Endodermal cell (in vitro differentiated cells): ENCODE measurements around the gene ESYT3. TPM values are rescaled to one million over a fixed set of nuclear protein-coding genes. Genes with fewer than 3 reads are reported as not detected.

Experiments
- DNase-seq: peaks from one replicate; pipeline ENCODE4 v3.0.0-alpha.2; 2017
- H3K27ac ChIP-seq: 2 replicates; pipeline ENCODE4 v1.5.1; 2013; ENCODE audit warnings: mild to moderate bottlenecking, low read depth, low read length, moderate library complexity
- H3K27me3 ChIP-seq: 2 replicates; pipeline ENCODE4 v1.6.1; 2013; ENCODE audit warnings: mild to moderate bottlenecking, low read length, moderate library complexity; ENCODE audit not compliant: insufficient read depth, control insufficient read depth, poor library complexity, severe bottlenecking
- H3K36me3 ChIP-seq: 2 replicates; pipeline ENCODE4 v1.7.0; 2013; ENCODE audit warnings: mild to moderate bottlenecking, low read length, moderate library complexity; ENCODE audit not compliant: control insufficient read depth, insufficient read depth
- H3K4me1 ChIP-seq: one replicate; pipeline ENCODE4 v1.7.0; 2013; ENCODE audit warnings: low read length; ENCODE audit not compliant: control insufficient read depth, insufficient read depth
- H3K4me3 ChIP-seq: 2 replicates; pipeline ENCODE4 v1.5.1; 2013; ENCODE audit warnings: mild to moderate bottlenecking, low read length, moderate library complexity
- H3K9ac ChIP-seq: 2 replicates; pipeline ENCODE4 v1.6.1; 2013; ENCODE audit warnings: mild to moderate bottlenecking, low read length, moderate library complexity; ENCODE audit not compliant: poor library complexity, severe bottlenecking; ENCODE audit errors: extremely low read depth
- H3K9me3 ChIP-seq: 2 replicates; pipeline ENCODE4 v1.6.1; 2013; ENCODE audit warnings: mild to moderate bottlenecking, low read length, moderate library complexity; ENCODE audit not compliant: control insufficient read depth
- H3K27ac Mint-ChIP-seq: 2 replicates; pipeline ENCODE4 v1.8.0; 2020; ENCODE audit warnings: mixed read lengths
- H3K27me3 Mint-ChIP-seq: 2 replicates; pipeline ENCODE4 v1.8.0; 2021; ENCODE audit warnings: mild to moderate bottlenecking, mixed read lengths; ENCODE audit not compliant: insufficient read depth
- H3K36me3 Mint-ChIP-seq: 2 replicates; pipeline ENCODE4 v1.8.0; 2020; ENCODE audit warnings: low read depth, mixed read lengths
- H3K4me1 Mint-ChIP-seq: 2 replicates; pipeline ENCODE4 v1.8.0; 2020; ENCODE audit warnings: mixed read lengths
- H3K4me3 Mint-ChIP-seq: 2 replicates; pipeline ENCODE4 v1.8.0; 2020; ENCODE audit warnings: mild to moderate bottlenecking, moderate library complexity, mixed read lengths
- H3K9me3 Mint-ChIP-seq: 2 replicates; pipeline ENCODE4 v1.8.0; 2020; ENCODE audit warnings: mild to moderate bottlenecking, mixed read lengths
- WGBS, 2 experiments: methylation state at CpG; one replicate each; pipeline versions ENCODE4 v1.1.5 to v1.1.7; 2013; ENCODE audit warnings: missing lambda C conversion rate in 2 of 2, mixed read lengths in 1 of 2; ENCODE audit not compliant: insufficient coverage in 1 of 2, insufficient read length in 1 of 2; 5-methylcytosine and 5-hydroxymethylcytosine counted together
- total RNA-seq, 2 donors: library from RNA; stranded (reverse); fragmentation: NEBNext Ultra II Directional in 1 of 2; extraction: Animal tissue kit (Norgen Biotek cat#: 25700) in 1 of 2; gene quantifications; 2 replicates in 1 of 2; 3 replicates in 1 of 2; pipeline ENCODE4 v1.2.1, GENCODE V29; 2021
- TF ChIP-seq, protein P1 (sequence below): fragments of 200-600 bp; sonication (generic); conservative IDR thresholded peaks from 2 replicates; pipeline ENCODE4 v1.5.0; 2021; ENCODE audit warnings: antibody characterized with exemption, mild to moderate bottlenecking

The ESYT3 gene
- total RNA-seq, 2 donors from 2014 or later, result 7.7 to 10.2 TPM

DNA sequence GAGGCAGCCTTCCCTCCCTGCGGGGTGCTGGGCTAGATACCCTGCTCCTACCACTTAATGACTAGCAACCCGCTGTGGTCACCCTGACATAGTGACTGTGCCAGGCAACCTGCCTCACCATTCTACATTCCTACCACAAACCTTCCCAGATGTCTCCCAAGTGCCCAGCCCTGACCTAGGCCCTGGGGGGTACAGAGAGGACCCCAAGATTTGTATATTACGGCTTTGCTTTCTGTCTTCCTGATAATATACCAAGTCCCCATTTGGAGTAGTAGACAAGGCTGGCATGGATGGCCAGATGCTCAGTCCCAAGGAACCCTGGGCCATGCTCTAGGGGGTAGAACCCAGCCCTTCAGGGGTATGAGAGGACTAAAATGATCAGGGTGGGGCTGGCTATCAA lies 31.0 kb downstream of the ESYT3 start:
- Histone ChIP-seq H3K9me3 (no peaks in the 10 kb centered on the region), H3K4me3 (no peak overlapping the region), H3K27me3 (no peaks in the 10 kb centered on the region), H3K36me3 (no peaks in the 10 kb centered on the region), H3K4me1 (no peaks in the 10 kb centered on the region), H3K27ac (no peak overlapping the region), H3K9ac (no peak overlapping the region)
- Mint-ChIP-seq H3K36me3 (peaks cover 5% of the 10 kb centered on the region), H3K27ac (no peak overlapping the region), H3K9me3 (no peaks in the 10 kb centered on the region), H3K27me3 (no peaks in the 10 kb centered on the region), H3K4me3 (no peak overlapping the region), H3K4me1 (no peaks in the 10 kb centered on the region)
- WGBS, 2 experiments, result 88 to 100% methylated on average over 2 to 3 of the region's 3 CpGs
- DNase-seq, result no peak
- TF ChIP-seq, protein P1, sequence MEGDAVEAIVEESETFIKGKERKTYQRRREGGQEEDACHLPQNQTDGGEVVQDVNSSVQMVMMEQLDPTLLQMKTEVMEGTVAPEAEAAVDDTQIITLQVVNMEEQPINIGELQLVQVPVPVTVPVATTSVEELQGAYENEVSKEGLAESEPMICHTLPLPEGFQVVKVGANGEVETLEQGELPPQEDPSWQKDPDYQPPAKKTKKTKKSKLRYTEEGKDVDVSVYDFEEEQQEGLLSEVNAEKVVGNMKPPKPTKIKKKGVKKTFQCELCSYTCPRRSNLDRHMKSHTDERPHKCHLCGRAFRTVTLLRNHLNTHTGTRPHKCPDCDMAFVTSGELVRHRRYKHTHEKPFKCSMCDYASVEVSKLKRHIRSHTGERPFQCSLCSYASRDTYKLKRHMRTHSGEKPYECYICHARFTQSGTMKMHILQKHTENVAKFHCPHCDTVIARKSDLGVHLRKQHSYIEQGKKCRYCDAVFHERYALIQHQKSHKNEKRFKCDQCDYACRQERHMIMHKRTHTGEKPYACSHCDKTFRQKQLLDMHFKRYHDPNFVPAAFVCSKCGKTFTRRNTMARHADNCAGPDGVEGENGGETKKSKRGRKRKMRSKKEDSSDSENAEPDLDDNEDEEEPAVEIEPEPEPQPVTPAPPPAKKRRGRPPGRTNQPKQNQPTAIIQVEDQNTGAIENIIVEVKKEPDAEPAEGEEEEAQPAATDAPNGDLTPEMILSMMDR, result no peak

DNA sequence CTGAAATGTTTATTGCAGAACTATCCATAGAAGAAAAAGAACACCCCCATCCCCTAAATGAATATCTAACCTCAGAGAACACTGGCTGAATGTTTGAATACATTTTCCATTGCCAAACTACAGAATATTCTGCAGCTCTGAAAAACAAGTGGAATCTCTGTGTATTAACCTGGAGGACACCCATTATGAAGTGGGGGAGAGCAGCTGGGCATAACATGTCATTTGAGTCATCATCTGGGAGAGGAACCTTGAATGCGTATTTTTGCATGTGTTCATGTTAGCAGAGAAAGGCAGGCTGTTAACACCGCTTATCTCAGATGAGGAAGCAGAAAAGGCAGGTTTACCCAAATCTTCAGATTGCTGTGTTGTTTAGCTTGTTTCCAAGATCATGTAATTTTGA lies 31.5 kb downstream of the ESYT3 start:
- Mint-ChIP-seq H3K36me3 (peaks cover 5% of the 10 kb centered on the region), H3K27me3 (no peaks in the 10 kb centered on the region), H3K4me3 (no peak overlapping the region), H3K4me1 (no peaks in the 10 kb centered on the region), H3K9me3 (no peaks in the 10 kb centered on the region), H3K27ac (no peak overlapping the region)
- TF ChIP-seq, protein P1, result no peak
- Histone ChIP-seq H3K4me1 (no peaks in the 10 kb centered on the region), H3K4me3 (no peak overlapping the region), H3K36me3 (no peaks in the 10 kb centered on the region), H3K27me3 (no peaks in the 10 kb centered on the region), H3K9ac (no peak overlapping the region), H3K9me3 (no peaks in the 10 kb centered on the region), H3K27ac (no peak overlapping the region)
- no peak for DNase-seq
- 85 to 96% methylated on average over 2 of the region's 2 CpGs for WGBS, 2 experiments

DNA sequence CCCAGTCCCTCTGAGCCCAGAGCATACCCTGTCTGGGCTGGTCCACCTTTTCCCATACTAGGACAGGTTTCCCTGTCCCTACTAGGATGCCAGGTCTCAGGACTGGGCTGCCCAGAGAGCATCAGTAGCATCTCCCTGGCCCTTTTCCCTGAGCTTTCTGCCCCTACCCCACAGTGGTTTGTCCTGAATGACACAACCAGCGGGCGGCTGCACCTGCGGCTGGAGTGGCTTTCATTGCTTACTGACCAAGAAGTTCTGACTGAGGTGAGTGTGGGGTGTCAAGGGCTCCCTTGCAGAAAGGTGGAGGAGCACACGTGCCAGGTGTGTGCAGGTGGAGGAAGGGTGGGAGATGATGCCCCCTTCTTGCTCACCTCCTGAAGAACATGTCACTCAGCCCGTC lies 33.5 kb downstream of the ESYT3 start:
- Histone ChIP-seq H3K9me3 (no peaks in the 10 kb centered on the region), H3K27me3 (no peaks in the 10 kb centered on the region), H3K36me3 (no peaks in the 10 kb centered on the region), H3K9ac (no peak overlapping the region), H3K4me1 (no peaks in the 10 kb centered on the region), H3K27ac (no peak overlapping the region), H3K4me3 (no peak overlapping the region)
- H3K36me3 Mint-ChIP-seq, result peaks cover 5% of the 10 kb centered on the region
- TF ChIP-seq, protein P1, result no peak
- no peak overlapping the region for H3K4me3 Mint-ChIP-seq
- 80 to 90% methylated on average over 1 to 5 of the region's 5 CpGs for WGBS, 2 experiments
- no peaks in the 10 kb centered on the region for H3K27me3 Mint-ChIP-seq
- no peak overlapping the region for H3K27ac Mint-ChIP-seq
- H3K9me3 Mint-ChIP-seq, result no peaks in the 10 kb centered on the region
- H3K4me1 Mint-ChIP-seq, result no peaks in the 10 kb centered on the region
- DNase-seq, result no peak
